PFSK-1 (cell line): ENCODE data around the gene AKAP8L.

Source experiments
- FOXP2 ChIP-seq: optimal IDR thresholded peaks from 2 replicates; pipeline ENCODE3; 2011; ENCODE audit warnings: borderline replicate concordance, control low read depth, inconsistent platforms; ENCODE audit not compliant: insufficient read depth; ENCODE audit errors: extremely low read length, extremely low read depth
- POLR2AphosphoS5 ChIP-seq: IDR thresholded peaks from 2 replicates; pipeline ENCODE4 v1.6.1; 2012; ENCODE audit warnings: low read depth, mild to moderate bottlenecking, control low read depth, low read length, moderate library complexity
- SIN3A ChIP-seq: IDR thresholded peaks from 2 replicates; pipeline ENCODE4 v1.6.1; 2012; ENCODE audit warnings: mild to moderate bottlenecking, low read length, moderate library complexity, borderline replicate concordance; ENCODE audit not compliant: insufficient read depth
- TAF1 ChIP-seq: IDR thresholded peaks from 2 replicates; pipeline ENCODE4 v1.6.1; 2012; ENCODE audit warnings: low read length, control low read depth, borderline replicate concordance; ENCODE audit not compliant: insufficient read depth
- TF ChIP-seq, protein P1 (sequence below), 2 experiments: IDR thresholded peaks; 2 replicates each; pipeline versions ENCODE4 v1.6.1 to v1.8.0; 2011 to 2012; ENCODE audit warnings: low read depth in 2 of 2, low read length in 2 of 2, control low read depth in 1 of 2, inconsistent platforms in 1 of 2, mild to moderate bottlenecking in 1 of 2, moderate library complexity in 1 of 2; ENCODE audit not compliant: insufficient read depth in 1 of 2

AKAP8L gene

DNA sequence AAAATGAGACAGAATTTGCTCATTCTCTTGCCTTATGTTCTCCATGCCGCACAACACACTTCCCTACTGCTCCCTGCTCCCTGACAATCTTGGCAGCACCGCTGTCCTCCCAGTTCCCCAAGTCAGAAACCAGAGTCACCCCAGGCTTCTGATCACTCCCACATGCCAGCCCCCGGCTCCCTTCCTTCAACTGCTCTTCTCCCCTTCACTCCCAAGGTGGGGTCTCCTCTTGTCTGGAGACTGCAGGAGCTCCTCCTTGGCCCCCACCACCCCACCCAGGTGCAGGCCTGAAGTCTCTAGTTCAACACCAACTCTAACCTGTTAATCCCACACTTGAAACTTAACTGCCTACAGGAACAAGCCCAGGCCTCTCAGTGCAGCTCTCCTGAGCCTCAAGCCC is 22.4 kb downstream of the AKAP8L start:
- TF ChIP-seq TAF1 (no peak), SIN3A (no peak), POLR2AphosphoS5 (no peak), FOXP2 (no peak)
- TF ChIP-seq, protein P1, sequence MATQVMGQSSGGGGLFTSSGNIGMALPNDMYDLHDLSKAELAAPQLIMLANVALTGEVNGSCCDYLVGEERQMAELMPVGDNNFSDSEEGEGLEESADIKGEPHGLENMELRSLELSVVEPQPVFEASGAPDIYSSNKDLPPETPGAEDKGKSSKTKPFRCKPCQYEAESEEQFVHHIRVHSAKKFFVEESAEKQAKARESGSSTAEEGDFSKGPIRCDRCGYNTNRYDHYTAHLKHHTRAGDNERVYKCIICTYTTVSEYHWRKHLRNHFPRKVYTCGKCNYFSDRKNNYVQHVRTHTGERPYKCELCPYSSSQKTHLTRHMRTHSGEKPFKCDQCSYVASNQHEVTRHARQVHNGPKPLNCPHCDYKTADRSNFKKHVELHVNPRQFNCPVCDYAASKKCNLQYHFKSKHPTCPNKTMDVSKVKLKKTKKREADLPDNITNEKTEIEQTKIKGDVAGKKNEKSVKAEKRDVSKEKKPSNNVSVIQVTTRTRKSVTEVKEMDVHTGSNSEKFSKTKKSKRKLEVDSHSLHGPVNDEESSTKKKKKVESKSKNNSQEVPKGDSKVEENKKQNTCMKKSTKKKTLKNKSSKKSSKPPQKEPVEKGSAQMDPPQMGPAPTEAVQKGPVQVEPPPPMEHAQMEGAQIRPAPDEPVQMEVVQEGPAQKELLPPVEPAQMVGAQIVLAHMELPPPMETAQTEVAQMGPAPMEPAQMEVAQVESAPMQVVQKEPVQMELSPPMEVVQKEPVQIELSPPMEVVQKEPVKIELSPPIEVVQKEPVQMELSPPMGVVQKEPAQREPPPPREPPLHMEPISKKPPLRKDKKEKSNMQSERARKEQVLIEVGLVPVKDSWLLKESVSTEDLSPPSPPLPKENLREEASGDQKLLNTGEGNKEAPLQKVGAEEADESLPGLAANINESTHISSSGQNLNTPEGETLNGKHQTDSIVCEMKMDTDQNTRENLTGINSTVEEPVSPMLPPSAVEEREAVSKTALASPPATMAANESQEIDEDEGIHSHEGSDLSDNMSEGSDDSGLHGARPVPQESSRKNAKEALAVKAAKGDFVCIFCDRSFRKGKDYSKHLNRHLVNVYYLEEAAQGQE (IDR thresholded peaks at IDR 0.05; ENCODE audit: insufficient read depth in 1 of 2, low read depth in 2 of 2, low read length in 2 of 2): no peak

DNA sequence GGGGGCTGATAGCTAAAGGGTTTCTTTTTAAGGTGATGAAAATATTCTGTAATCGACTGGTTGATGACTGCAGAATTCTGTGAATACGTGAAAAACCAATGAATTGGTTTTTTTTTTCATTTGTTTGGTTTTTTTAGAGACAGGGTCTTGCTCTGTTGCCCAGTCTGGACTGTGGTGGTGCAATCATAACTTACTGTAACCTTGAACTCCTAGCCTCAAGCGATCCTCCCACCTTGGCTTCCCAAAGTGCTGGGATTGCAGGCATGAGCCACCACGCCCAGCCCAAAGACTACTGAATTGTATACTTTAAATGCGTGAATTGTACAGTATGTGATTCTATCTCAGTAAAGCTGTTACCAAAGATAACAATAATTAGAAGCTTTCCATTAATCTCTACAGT is 24.4 kb downstream of the AKAP8L start:
- no peak for TF ChIP-seq FOXP2

DNA sequence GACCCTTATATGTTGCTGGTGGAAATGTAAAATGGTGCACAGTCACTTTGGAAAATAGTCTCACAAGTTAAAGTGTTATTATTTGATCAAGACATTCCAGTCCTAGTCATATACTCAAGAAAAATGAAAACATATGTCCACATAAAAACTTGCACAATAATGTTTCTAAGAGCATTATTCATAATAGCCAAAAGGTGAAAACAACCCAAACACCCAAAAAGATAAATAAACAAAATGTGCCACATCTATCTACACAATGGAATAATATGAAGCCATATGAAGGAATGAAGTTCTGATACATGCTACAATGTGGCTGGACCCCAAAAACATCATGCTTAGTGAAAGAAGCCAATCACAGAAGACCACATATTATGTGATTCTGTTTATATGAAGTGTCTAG is 24.8 kb downstream of the AKAP8L start:
- TF ChIP-seq, protein P1 (IDR thresholded peaks at IDR 0.05; ENCODE audit: insufficient read depth in 1 of 2, low read depth in 2 of 2, low read length in 2 of 2): no peak
- no peak for TF ChIP-seq FOXP2
- no peak for TF ChIP-seq POLR2AphosphoS5
- no peak for TF ChIP-seq SIN3A
- TF ChIP-seq TAF1: no peak

DNA sequence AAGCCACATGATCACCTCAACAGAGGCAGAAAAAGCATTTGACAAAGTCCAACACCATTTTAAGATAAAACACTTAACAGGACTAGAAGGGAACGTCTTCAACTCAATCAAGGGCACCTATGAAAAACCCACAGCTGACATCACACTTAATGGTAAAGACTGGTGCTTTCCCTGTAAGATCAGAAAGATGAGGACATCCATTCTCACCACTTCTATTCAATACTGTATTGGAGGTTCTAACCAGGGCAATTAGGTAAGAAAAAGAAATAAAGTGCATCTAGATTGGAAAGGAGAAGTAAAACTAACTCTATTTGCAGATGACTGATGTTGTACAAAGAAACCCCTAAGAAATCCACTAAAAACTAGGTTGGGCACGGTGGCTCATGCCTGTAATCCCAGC is 28.0 kb downstream of the AKAP8L start:
- TF ChIP-seq FOXP2 (no peak), TAF1 (no peak), POLR2AphosphoS5 (no peak), SIN3A (no peak)
- TF ChIP-seq, protein P1 (IDR thresholded peaks at IDR 0.05; ENCODE audit: insufficient read depth in 1 of 2, low read depth in 2 of 2, low read length in 2 of 2): no peak

DNA sequence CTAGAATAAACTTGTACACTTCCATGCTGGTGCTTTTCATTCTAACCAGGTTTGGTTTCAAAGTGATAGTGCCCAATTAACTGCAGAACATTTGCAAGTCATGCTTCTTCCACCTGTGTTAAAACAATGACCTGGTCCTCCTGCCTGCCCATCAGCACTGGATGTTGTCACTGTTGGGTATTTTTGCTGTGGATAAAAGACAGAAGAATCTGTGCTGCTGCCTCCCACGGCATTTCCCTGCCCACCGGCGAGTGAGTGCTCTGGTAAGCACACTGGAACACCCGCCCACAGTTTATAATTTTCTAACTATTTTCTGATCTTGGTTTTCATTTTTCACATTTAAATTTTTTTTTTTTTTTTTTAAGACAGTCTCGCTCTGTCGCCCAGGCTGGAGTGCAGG is 36.9 kb downstream of the AKAP8L start:
- TF ChIP-seq TAF1 (no peak), SIN3A (no peak), FOXP2 (no peak), POLR2AphosphoS5 (no peak)
- TF ChIP-seq, protein P1 (IDR thresholded peaks at IDR 0.05; ENCODE audit: insufficient read depth in 1 of 2, low read depth in 2 of 2, low read length in 2 of 2): no peak
